ENCODE data around the gene TMEM88. TPM values are rescaled to one million over a fixed set of nuclear protein-coding genes. Genes with fewer than 3 reads are reported as not detected.
A peak's percentile ranks its signal among the peaks of the same experiment; 100 is the strongest.

TMEM88 gene
- total RNA-seq, 2 donors from 2014 or later: 6.0 to 16.2 TPM

DNA sequence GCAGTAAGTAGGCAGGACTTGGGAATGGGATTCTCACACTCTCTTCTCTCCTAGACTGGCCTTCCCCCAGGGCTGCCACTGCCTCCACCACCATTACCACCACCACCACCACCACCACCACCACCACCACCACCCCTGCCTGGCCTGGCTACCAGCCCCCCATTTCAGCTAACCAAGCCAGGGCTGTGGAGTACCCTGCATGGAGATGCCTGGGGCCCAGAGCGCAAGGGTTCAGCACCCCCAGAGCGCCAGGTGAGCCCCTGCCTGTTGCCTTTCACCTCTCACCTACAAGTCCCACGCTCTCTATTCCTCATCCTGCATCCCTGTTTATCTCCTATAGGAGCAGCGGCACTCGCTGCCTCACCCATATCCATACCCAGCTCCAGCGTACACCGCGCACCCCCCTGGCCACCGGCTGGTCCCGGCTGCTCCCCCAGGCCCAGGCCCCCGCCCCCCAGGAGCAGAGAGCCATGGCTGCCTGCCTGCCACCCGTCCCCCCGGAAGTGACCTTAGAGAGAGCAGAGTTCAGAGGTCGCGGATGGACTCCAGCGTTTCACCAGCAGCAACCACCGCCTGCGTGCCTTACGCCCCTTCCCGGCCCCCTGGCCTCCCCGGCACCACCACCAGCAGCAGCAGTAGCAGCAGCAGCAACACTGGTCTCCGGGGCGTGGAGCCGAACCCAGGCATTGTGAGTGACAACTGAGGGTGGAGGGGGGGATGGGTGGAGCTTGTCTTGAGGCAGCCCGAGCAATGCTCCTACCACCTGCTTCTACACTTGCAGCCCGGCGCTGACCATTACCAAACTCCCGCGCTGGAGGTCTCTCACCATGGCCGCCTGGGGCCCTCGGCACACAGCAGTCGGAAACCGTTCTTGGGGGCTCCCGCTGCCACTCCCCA lies 7.9 kb upstream of the TMEM88 start:
- Histone ChIP-seq H3K4me1 (peaks cover 35% of the 10 kb centered on the region), H3K4me3 (no peak overlapping the region), H3K9me3 (no peaks in the 10 kb centered on the region), H3K27me3 (no peaks in the 10 kb centered on the region), H3K27ac (no peak overlapping the region), H3K36me3 (replicated peaks in 1 of 2; ENCODE audit: insufficient read depth in 1 of 2, low read depth in 2 of 2) (peaks cover 0 to 16% of the 10 kb centered on the region in 2 donors)
- DNase-seq (peak in 1 of 4 donors; percentile 20), ATAC-seq (no peak)
- WGBS, 2 donors: 83 to 84% methylated on average over 21 to 33 of the region's 34 CpGs
- TF ChIP-seq POLR2A (IDR thresholded peaks at IDR 0.05): no peak
- TF ChIP-seq, protein P1, sequence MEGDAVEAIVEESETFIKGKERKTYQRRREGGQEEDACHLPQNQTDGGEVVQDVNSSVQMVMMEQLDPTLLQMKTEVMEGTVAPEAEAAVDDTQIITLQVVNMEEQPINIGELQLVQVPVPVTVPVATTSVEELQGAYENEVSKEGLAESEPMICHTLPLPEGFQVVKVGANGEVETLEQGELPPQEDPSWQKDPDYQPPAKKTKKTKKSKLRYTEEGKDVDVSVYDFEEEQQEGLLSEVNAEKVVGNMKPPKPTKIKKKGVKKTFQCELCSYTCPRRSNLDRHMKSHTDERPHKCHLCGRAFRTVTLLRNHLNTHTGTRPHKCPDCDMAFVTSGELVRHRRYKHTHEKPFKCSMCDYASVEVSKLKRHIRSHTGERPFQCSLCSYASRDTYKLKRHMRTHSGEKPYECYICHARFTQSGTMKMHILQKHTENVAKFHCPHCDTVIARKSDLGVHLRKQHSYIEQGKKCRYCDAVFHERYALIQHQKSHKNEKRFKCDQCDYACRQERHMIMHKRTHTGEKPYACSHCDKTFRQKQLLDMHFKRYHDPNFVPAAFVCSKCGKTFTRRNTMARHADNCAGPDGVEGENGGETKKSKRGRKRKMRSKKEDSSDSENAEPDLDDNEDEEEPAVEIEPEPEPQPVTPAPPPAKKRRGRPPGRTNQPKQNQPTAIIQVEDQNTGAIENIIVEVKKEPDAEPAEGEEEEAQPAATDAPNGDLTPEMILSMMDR (IDR thresholded peaks at IDR 0.05): no peak
- intact Hi-C loops (cut with DNase I): loop anchor here (5.0 kb wide), 1 partner anchor 105 kb away; no protein-coding TSS in a partner anchor

DNA sequence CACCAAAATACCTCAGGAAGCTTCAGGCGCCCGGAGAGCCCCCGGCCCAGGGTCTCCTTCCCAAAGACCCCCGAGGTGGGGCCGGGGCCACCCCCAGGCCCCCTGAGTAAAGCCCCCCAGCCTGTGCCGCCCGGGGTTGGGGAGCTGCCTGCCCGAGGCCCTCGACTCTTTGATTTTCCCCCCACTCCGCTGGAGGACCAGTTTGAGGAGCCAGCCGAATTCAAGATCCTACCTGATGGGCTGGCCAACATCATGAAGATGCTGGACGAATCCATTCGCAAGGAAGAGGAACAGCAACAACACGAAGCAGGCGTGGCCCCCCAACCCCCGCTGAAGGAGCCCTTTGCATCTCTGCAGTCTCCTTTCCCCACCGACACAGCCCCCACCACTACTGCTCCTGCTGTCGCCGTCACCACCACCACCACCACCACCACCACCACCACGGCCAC lies 6.7 kb upstream of the TMEM88 start:
- ATAC-seq: no peak
- Histone ChIP-seq H3K4me1 (peaks cover 28% of the 10 kb centered on the region), H3K27ac (no peak overlapping the region), H3K36me3 (replicated peaks in 1 of 2; ENCODE audit: insufficient read depth in 1 of 2, low read depth in 2 of 2) (peaks cover 0 to 16% of the 10 kb centered on the region in 2 donors), H3K27me3 (no peaks in the 10 kb centered on the region), H3K9me3 (no peaks in the 10 kb centered on the region), H3K4me3 (no peak overlapping the region)
- TF ChIP-seq POLR2A (IDR thresholded peaks at IDR 0.05): no peak
- TF ChIP-seq, protein P1 (IDR thresholded peaks at IDR 0.05): no peak
- WGBS, 2 donors: 83 to 85% methylated on average over 12 to 16 of the region's 20 CpGs
- intact Hi-C loops (cut with DNase I): loop anchor here (5.0 kb wide), 1 partner anchor 106 kb away; no protein-coding TSS in a partner anchor
- DNase-seq: peak in 1 of 4 donors; percentile 11

DNA sequence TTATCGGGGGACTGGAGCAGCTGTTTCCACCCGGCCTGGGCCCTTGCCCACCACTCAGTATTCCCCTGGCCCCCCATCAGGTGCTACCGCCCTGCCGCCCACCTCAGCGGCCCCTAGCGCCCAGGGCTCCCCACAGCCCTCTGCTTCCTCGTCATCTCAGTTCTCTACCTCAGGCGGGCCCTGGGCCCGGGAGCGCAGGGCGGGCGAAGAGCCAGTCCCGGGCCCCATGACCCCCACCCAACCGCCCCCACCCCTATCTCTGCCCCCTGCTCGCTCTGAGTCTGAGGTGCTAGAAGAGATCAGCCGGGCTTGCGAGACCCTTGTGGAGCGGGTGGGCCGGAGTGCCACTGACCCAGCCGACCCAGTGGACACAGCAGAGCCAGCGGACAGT lies 6.1 kb upstream of the TMEM88 start:
- 94 to 95% methylated on average over 6 to 13 of the region's 21 CpGs for WGBS, 2 donors
- H3K9me3 ChIP-seq: no peaks in the 10 kb centered on the region
- ATAC-seq (no peak), DNase-seq (no peak)
- H3K27ac ChIP-seq: no peak overlapping the region
- H3K36me3 ChIP-seq (replicated peaks in 1 of 2; ENCODE audit: insufficient read depth in 1 of 2, low read depth in 2 of 2): peaks cover 0 to 16% of the 10 kb centered on the region in 2 donors
- intact Hi-C loops (cut with DNase I): loop anchor here (5.0 kb wide), 1 partner anchor 106 kb away; no protein-coding TSS in a partner anchor
- no peak overlapping the region for H3K4me3 ChIP-seq
- no peaks in the 10 kb centered on the region for H3K27me3 ChIP-seq
- H3K4me1 ChIP-seq: peaks cover 26% of the 10 kb centered on the region
- TF ChIP-seq, protein P1 (IDR thresholded peaks at IDR 0.05): no peak
- TF ChIP-seq POLR2A (IDR thresholded peaks at IDR 0.05): no peak

DNA sequence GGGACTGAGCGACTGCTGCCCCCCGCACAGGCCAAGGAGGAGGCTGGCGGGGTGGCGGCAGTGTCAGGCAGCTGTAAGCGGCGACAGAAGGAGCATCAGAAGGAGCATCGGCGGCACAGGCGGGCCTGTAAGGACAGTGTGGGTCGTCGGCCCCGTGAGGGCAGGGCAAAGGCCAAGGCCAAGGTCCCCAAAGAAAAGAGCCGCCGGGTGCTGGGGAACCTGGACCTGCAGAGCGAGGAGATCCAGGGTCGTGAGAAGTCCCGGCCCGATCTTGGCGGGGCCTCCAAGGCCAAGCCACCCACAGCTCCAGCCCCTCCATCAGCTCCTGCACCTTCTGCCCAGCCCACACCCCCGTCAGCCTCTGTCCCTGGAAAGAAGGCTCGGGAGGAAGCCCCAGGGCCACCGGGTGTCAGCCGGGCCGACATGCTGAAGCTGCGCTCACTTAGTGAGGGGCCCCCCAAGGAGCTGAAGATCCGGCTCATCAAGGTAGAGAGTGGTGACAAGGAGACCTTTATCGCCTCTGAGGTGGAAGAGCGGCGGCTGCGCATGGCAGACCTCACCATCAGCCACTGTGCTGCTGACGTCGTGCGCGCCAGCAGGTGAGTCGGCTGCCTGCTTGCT lies 5.6 kb upstream of the TMEM88 start:
- Histone ChIP-seq H3K27ac (no peak overlapping the region), H3K4me1 (peaks cover 26% of the 10 kb centered on the region), H3K27me3 (no peaks in the 10 kb centered on the region), H3K36me3 (replicated peaks in 1 of 2; ENCODE audit: insufficient read depth in 1 of 2, low read depth in 2 of 2) (peaks cover 0 to 16% of the 10 kb centered on the region in 2 donors), H3K4me3 (no peak overlapping the region), H3K9me3 (no peaks in the 10 kb centered on the region)
- no peak for ATAC-seq
- no peak for DNase-seq
- WGBS, 2 donors: 76 to 80% methylated on average over 25 to 35 of the region's 35 CpGs
- TF ChIP-seq, protein P1 (IDR thresholded peaks at IDR 0.05): no peak
- TF ChIP-seq POLR2A (IDR thresholded peaks at IDR 0.05): no peak
- intact Hi-C loops (cut with DNase I): loop anchor here (5.0 kb wide), 1 partner anchor 107 kb away; no protein-coding TSS in a partner anchor
